Endothelial cell of umbilical vein (primary cell): Measurements from ENCODE around the gene ZNF791. TPM values are rescaled to one million over a fixed set of nuclear protein-coding genes. Genes with fewer than 3 reads are reported as not detected.
A peak's percentile ranks its signal among the peaks of the same experiment; 100 is the strongest.

Experiments
- BruUV-seq: library from RNA; stranded (reverse); fragments of 400-500 nt; replicated peaks from 2 replicates; lab custom pipeline; 2021; lab: Mats Ljungman, UMichigan
- CTCF ChIA-PET: fragments of 300-600, 350-600 bp; sonication (Branson Sonifier 250); formaldehyde crosslinking; loops from one replicate; lab custom pipeline; 2021; ENCODE audit warnings: antibody characterized with exemption, inconsistent platforms; lab: Charles Lee
- POLR2A ChIA-PET: fragments of 300-600, 350-600 bp; sonication (Branson Sonifier 250); formaldehyde crosslinking; loops from one replicate; lab custom pipeline; 2021; ENCODE audit warnings: antibody characterized with exemption, inconsistent platforms; lab: Charles Lee
- DNase-seq: peaks from one replicate; pipeline ENCODE4 v3.0.0-alpha.2; 2011; ENCODE audit warnings: low read depth, low spot score
- FAIRE-seq: peaks from 2 replicates; lab custom pipeline; 2011; peaks lifted over from hg19 to GRCh38; lab: Jason Lieb, UNC
- H2AFZ ChIP-seq: 2 replicates; pipeline ENCODE4 v1.6.0; 2012; ENCODE audit warnings: low read depth, low read length, control low read depth, inconsistent platforms
- H3K27ac ChIP-seq: 2 replicates; pipeline ENCODE4 v1.5.1; 2011; ENCODE audit warnings: low read depth, mild to moderate bottlenecking, control low read depth, low read length, moderate library complexity; ENCODE audit not compliant: insufficient read depth
- H3K27me3 ChIP-seq, 2 experiments: 2 replicates each; pipeline versions ENCODE4 v1.6.0 to v1.6.1; 2011; ENCODE audit warnings: low read length in 2 of 2, mixed read lengths in 1 of 2; ENCODE audit not compliant: control insufficient read depth in 2 of 2, insufficient read depth in 2 of 2
- H3K36me3 ChIP-seq, 2 experiments: 2 replicates in 1 of 2; 3 replicates in 1 of 2; pipeline ENCODE4 v1.5.1; 2011; ENCODE audit warnings: low read length in 2 of 2, mild to moderate bottlenecking in 1 of 2, moderate library complexity in 1 of 2; ENCODE audit not compliant: control insufficient read depth in 2 of 2, insufficient read depth in 2 of 2; ENCODE audit errors: extremely low read depth in 1 of 2
- H3K4me1 ChIP-seq: 3 replicates; pipeline ENCODE4 v1.5.1; 2011; ENCODE audit warnings: mild to moderate bottlenecking, low read length; ENCODE audit not compliant: control insufficient read depth, insufficient read depth; ENCODE audit errors: extremely low read depth
- H3K4me2 ChIP-seq: 2 replicates; pipeline ENCODE4 v1.6.1; 2011; ENCODE audit warnings: low read length, control low read depth, mixed read lengths; ENCODE audit not compliant: insufficient read depth
- H3K4me3 ChIP-seq, 3 experiments: fragments of 200-600 bp in 1 of 3; sonication (generic), shearing (Covaris generic) in 1 of 3; replicated peaks in 1 of 3; 2 replicates each; pipeline ENCODE4 v1.5.1; 2011 to 2016; ENCODE audit warnings: control low read depth in 3 of 3, low read length in 3 of 3, mild to moderate bottlenecking in 2 of 3, inconsistent platforms in 1 of 3, low read depth in 1 of 3, moderate library complexity in 1 of 3; ENCODE audit not compliant: insufficient read depth in 1 of 3
- H3K79me2 ChIP-seq: 2 replicates; pipeline ENCODE4 v1.6.0; 2012; ENCODE audit warnings: low read length, inconsistent platforms; ENCODE audit not compliant: control insufficient read depth, insufficient read depth
- H3K9ac ChIP-seq: replicated peaks from 2 replicates; pipeline ENCODE3; 2011; ENCODE audit warnings: low read length, control low read depth; ENCODE audit not compliant: insufficient read depth; ENCODE audit errors: extremely low read depth
- H3K9me1 ChIP-seq: replicated peaks from 3 replicates; pipeline ENCODE4 v1.6.0; 2011; ENCODE audit warnings: mild to moderate bottlenecking, low read length; ENCODE audit not compliant: control insufficient read depth, insufficient read depth; ENCODE audit errors: extremely low read depth
- H3K9me3 ChIP-seq: replicated peaks from 2 replicates; pipeline ENCODE4 v1.5.1; 2012; ENCODE audit warnings: low read length, inconsistent platforms; ENCODE audit not compliant: control insufficient read depth, insufficient read depth
- H4K20me1 ChIP-seq: replicated peaks from 2 replicates; pipeline ENCODE3; 2011; ENCODE audit warnings: mild to moderate bottlenecking, low read length; ENCODE audit not compliant: control insufficient read depth, insufficient read depth; ENCODE audit errors: extremely low read depth
- EZH2 ChIP-seq: IDR thresholded peaks from 2 replicates; pipeline ENCODE4 v1.6.1; 2012; ENCODE audit warnings: borderline replicate concordance, low read depth, mild to moderate bottlenecking, moderate library complexity, low read length, inconsistent platforms; ENCODE audit not compliant: severe bottlenecking
- FOS ChIP-seq: IDR thresholded peaks from 2 replicates; pipeline ENCODE4 v1.6.1; 2011; ENCODE audit warnings: mild to moderate bottlenecking, low read length, moderate library complexity, borderline replicate concordance; ENCODE audit not compliant: insufficient read depth
- GATA2 ChIP-seq: IDR thresholded peaks from 2 replicates; pipeline ENCODE4 v1.7.0; 2011; ENCODE audit warnings: low read depth, mild to moderate bottlenecking, moderate library complexity, mixed read lengths, low read length; ENCODE audit not compliant: insufficient read length, insufficient read depth
- JUN ChIP-seq: IDR thresholded peaks from 2 replicates; pipeline ENCODE4 v1.6.1; 2011; ENCODE audit warnings: borderline replicate concordance, low read depth; ENCODE audit not compliant: insufficient read length, insufficient read depth
- MYC ChIP-seq: IDR thresholded peaks from one replicate; pipeline ENCODE4 v1.6.1; 2011; ENCODE audit warnings: mild to moderate bottlenecking, low read depth, low read length
- POLR2A ChIP-seq: IDR thresholded peaks from 2 replicates; pipeline ENCODE4 v1.6.1; 2012; ENCODE audit warnings: low read depth, mild to moderate bottlenecking, control low read depth, low read length
- POLR2AphosphoS5 ChIP-seq: IDR thresholded peaks from 2 replicates; pipeline ENCODE4 v1.6.1; 2012; ENCODE audit warnings: low read depth, mild to moderate bottlenecking, control low read depth, low read length, moderate library complexity; ENCODE audit not compliant: insufficient read depth
- dilution Hi-C: fragments of 300-500 bp; cut with MboI; formaldehyde crosslinking; loops from one replicate; pipeline ENCODE4 v1.15.0; 2019; ENCODE audit warnings: low sequenced_read_pairs; ENCODE audit not compliant: extremely low pct_ligation_motif_present
- intact Hi-C: fragments of 100-400 bp; cut with micrococcal nuclease; formaldehyde crosslinking; loops from one replicate; pipeline ENCODE4 v1.10.0; 2022
- polyA plus RNA-seq, 4 experiments: library from polyadenylated mRNA; depleted of rRNA in 3 of 4; stranded (reverse) in 3 of 4; unstranded in 1 of 4; fragments of >200 nt; gene quantifications; 2 replicates each; pipeline versions ENCODE4 v1.2.1 to v1.2.3, GENCODE V29; 2011 to 2012; ENCODE audit warnings: missing spikeins in 1 of 4
- total RNA-seq: library from RNA; stranded (reverse); gene quantifications from 2 replicates; pipeline ENCODE4 v1.2.3, GENCODE V29; 2021
- TF ChIP-seq, protein P1 (sequence below): IDR thresholded peaks from 2 replicates; pipeline ENCODE4 v1.6.1; 2011; ENCODE audit not compliant: insufficient read depth, insufficient read length
- TF ChIP-seq, protein P2 (sequence below), 2 donors: IDR thresholded peaks; 1 replicate in 1 of 2; 2 replicates in 1 of 2; pipeline ENCODE4 v1.5.1; 2011; ENCODE audit warnings: low read length in 2 of 2, mild to moderate bottlenecking in 2 of 2, moderate library complexity in 2 of 2, control low read depth in 1 of 2, inconsistent platforms in 1 of 2, low read depth in 1 of 2; ENCODE audit not compliant: insufficient read depth in 1 of 2; ENCODE audit errors: extremely low read depth in 1 of 2

ZNF791 gene
- total and polyA plus RNA-seq, 2 donors (not counting 3 experiments of a cell fraction or from before 2014, with no cell fraction given): 8.3 to 21.8 TPM

DNA sequence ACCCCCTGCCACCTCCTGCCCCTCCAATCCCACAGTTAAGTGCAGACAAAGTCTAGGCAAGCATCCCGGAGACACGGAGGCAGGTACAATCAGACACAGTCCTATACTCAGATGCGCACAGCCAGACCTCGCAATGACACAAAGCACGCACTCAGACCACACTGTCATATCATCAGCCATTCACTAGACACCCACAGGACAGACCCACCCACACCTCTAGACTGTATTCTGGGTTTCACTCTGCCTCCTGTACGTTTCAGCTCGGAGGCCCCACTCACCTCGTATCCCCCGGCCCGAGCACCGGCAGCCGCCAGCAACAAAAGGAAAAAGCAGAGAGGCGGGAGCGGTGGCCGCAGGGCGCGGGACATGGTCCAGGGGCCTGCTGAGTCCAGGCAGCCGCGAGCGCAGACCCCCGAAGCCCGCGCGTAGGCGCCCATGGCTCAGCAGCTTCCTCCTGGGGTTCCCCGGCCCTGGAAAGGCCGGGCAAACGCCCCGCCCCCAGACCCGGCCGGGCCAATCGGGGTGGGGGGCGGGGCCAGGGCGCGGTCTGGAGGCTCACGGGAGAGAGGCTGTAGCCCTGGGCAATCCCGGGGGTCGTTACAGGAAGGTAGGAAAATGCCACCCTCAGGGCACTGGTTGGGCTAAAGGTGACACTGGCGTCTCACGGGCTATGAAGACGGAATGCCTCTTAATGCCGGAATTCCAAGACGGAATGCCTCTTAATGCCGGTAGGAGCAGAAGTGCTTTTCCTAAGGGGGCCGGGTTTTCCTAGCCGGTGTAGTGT lies 55.7 kb downstream of the ZNF791 start, which contains the start of the genes MAN2B1 and WDR83:
Gene MAN2B1, minus strand, starts transcription at position 478 of the 784 bp plus-strand sequence. Its CDS starts 41 bp downstream, at position 437.
Gene WDR83, plus strand, starts transcription at position 543 of the 784 bp plus-strand sequence. CDS start 2,984 bp downstream, outside the sequence.
- peaks cover 20% of the 10 kb centered on the region for H3K4me1 ChIP-seq
- peak within 1 kb of the TSS; percentile 70 for H3K4me2 ChIP-seq
- intact Hi-C loops (loop anchor here (2.0 to 5.0 kb wide), 3 partner anchors 26 to 744 kb away; partner anchors contain the start of gene ZNF136), dilution Hi-C loops (no loop called here)
- H3K4me3 ChIP-seq: peak within 1 kb of the TSS; percentile 60 to 73 (median 67)
- peak; percentile 82 for DNase-seq
- H3K27ac ChIP-seq: peak within 1 kb of the TSS; percentile 38
- POLR2A ChIA-PET: interaction anchor here (1.2 kb wide), 1 partner anchor 14 kb away, joined by 4 read pairs; no protein-coding TSS in a partner anchor
- BruUV-seq: no TSS peak
- H3K9me1 ChIP-seq: no peaks in the 10 kb centered on the region
- CTCF ChIA-PET: interaction anchor here (0.6 to 2.1 kb wide), 8 partner anchors 11 to 743 kb away, joined by 3 to 7 read pairs (median 4); no protein-coding TSS in a partner anchor
- peaks cover 0 to 3% of the 10 kb centered on the region in 2 experiments for H3K36me3 ChIP-seq
- H2AFZ ChIP-seq: peak within 1 kb of the TSS; percentile 90
- no peaks in the 10 kb centered on the region for H3K9me3 ChIP-seq
- peak within 1 kb of the TSS; percentile 77 for H3K9ac ChIP-seq
- TF ChIP-seq GATA2: no peak
- no peak for TF ChIP-seq POLR2AphosphoS5
- no peak for TF ChIP-seq MYC
- TF ChIP-seq POLR2A: peak; percentile 49
- no peak for TF ChIP-seq JUN
- H3K79me2 ChIP-seq: peaks cover 16% of the 10 kb centered on the region
- no peaks in the 10 kb centered on the region for H4K20me1 ChIP-seq
- peak; percentile 70 for FAIRE-seq
- H3K27me3 ChIP-seq: no peaks in the 10 kb centered on the region

DNA sequence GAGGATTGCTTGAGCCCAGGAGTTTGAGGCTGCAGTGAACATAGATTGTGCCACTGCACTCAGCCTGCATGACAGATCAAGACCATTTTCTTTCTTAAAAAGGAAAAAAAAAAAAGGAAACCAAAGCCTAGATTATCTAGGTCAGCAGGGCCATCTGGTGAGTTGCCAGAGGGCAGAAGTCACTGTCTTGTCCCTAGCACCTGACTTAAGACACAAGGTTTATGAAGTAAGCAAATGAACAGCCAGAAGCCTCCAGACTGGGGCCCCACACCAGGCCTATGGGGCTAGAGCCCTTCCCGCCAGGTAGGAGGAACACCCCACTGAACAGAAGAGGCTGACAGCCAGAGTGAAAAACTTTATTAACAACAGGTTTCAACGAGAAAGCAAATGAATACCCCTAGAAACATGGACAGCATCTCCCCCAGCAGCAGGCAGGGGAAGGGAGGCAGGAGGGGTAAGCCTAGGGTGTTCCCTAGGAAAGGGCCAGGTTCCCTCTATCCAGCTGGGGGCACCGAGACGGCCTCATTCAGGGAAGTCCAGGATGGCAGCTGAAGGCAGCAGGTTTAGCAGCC lies 57.1 kb downstream of the ZNF791 start:
- DNase-seq: no peak
- no peak for TF ChIP-seq MYC
- TF ChIP-seq FOS: no peak
- no peak for TF ChIP-seq JUN
- no peak for TF ChIP-seq GATA2
- TF ChIP-seq, protein P1, sequence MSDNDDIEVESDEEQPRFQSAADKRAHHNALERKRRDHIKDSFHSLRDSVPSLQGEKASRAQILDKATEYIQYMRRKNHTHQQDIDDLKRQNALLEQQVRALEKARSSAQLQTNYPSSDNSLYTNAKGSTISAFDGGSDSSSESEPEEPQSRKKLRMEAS: no peak
- TF ChIP-seq EZH2: no peak
- no peak for TF ChIP-seq POLR2A
- TF ChIP-seq POLR2AphosphoS5: no peak
- TF ChIP-seq, protein P2, sequence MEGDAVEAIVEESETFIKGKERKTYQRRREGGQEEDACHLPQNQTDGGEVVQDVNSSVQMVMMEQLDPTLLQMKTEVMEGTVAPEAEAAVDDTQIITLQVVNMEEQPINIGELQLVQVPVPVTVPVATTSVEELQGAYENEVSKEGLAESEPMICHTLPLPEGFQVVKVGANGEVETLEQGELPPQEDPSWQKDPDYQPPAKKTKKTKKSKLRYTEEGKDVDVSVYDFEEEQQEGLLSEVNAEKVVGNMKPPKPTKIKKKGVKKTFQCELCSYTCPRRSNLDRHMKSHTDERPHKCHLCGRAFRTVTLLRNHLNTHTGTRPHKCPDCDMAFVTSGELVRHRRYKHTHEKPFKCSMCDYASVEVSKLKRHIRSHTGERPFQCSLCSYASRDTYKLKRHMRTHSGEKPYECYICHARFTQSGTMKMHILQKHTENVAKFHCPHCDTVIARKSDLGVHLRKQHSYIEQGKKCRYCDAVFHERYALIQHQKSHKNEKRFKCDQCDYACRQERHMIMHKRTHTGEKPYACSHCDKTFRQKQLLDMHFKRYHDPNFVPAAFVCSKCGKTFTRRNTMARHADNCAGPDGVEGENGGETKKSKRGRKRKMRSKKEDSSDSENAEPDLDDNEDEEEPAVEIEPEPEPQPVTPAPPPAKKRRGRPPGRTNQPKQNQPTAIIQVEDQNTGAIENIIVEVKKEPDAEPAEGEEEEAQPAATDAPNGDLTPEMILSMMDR (IDR thresholded peaks at IDR 0.05; ENCODE audit: extremely low read depth in 1 of 2, insufficient read depth in 1 of 2, low read depth in 1 of 2, low read length in 2 of 2): no peak
- Histone ChIP-seq H3K9me3 (no peaks in the 10 kb centered on the region), H3K4me1 (peaks cover 20% of the 10 kb centered on the region), H3K4me2 (no peak overlapping the region), H3K27me3 (no peaks in the 10 kb centered on the region), H3K4me3 (no peak overlapping the region), H2AFZ (no peak overlapping the region), H3K79me2 (peaks cover 16% of the 10 kb centered on the region), H3K9me1 (no peaks in the 10 kb centered on the region), H4K20me1 (no peaks in the 10 kb centered on the region), H3K9ac (no peak overlapping the region), H3K36me3 (peaks cover 0 to 7% of the 10 kb centered on the region in 2 experiments), H3K27ac (no peak overlapping the region)
- ChIA-PET POLR2A (no interaction called here), CTCF (no interaction called here)
- FAIRE-seq: no peak
- intact Hi-C loops (loop anchor here (2.0 to 5.0 kb wide), 3 partner anchors 27 to 746 kb away; partner anchors contain the start of gene ZNF136), dilution Hi-C loops (no loop called here)
- no TSS peak for BruUV-seq
